Frontal cortex (tissue), 4 donors: ENCODE measurements around the gene CD53. TPM values are rescaled to one million over a fixed set of nuclear protein-coding genes. Genes with fewer than 3 reads are reported as not detected.
"Not testable (repeated sequence)": the region's sequence is repeated elsewhere in the genome, so short reads cannot be mapped to it uniquely, and the experiment has no call there.

Experiments used
- DNase-seq, 2 donors: peaks; one replicate each; pipeline ENCODE4 v3.0.0; 2012; ENCODE audit warnings: low spot score in 2 of 2
- FAIRE-seq: peaks from 2 replicates; lab custom pipeline; 2012; peaks lifted over from hg19 to GRCh38; lab: Jason Lieb, UNC
- total RNA-seq: library from RNA; depleted of rRNA; stranded (reverse); fragments of >200 nt; gene quantifications from one replicate; pipeline ENCODE4 v1.2.3, GENCODE V29; 2014
- donor health status: control.
- donor health status: control.
- donor health status: control.

The CD53 gene, protein sequence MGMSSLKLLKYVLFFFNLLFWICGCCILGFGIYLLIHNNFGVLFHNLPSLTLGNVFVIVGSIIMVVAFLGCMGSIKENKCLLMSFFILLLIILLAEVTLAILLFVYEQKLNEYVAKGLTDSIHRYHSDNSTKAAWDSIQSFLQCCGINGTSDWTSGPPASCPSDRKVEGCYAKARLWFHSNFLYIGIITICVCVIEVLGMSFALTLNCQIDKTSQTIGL
- total RNA-seq, result 9.8 TPM

DNA sequence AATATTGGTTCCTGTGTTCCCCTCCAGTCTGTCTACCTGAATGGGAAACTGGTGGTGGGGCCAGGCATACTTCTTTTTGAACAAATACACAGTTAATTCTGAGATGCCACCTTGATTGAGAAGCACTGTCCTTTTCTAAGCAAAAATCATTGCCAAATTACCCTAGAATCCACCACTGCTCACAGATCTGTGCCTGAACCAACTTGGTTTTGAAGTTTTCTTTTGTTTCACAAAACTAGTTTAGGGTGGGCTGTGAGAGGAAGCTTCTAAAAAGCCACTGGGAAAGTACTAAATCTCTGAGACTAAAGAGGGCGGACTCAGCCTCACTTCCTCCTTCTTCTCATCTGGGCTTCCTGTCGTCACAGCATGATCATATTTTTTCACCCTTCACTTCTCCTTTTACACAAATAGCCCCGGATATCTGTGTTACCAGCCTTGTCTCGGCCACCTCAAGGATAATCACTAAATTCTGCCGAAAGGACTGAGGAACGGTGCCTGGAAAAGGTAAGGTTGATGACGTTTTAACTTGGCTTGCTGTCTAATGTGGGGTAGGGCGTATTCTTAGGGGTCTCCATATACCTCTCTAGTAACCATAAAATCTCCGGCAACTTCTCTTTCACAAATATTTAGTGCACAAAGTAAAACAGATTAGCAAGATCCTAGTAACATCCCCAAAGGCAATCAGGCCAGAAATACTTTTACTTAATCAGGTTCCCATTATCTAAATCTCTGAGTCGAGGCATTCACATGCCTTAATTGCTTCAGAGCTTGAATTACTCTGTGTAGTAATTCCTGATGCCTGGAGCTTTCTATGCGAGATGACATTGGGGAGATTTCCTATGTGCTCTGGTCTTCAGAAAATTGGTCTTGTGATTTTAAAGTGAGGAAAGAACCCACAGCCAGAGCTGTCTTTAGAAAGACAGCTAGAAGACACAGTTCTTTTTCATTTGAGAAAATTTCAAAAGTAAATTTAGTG is at the start of gene CD53:
TSS of gene CD53 (plus strand) at position 404 of the 976 bp plus-strand sequence. CDS start 18,261 bp downstream, outside the sequence.
- no peak for FAIRE-seq
- DNase-seq, result no peak

DNA sequence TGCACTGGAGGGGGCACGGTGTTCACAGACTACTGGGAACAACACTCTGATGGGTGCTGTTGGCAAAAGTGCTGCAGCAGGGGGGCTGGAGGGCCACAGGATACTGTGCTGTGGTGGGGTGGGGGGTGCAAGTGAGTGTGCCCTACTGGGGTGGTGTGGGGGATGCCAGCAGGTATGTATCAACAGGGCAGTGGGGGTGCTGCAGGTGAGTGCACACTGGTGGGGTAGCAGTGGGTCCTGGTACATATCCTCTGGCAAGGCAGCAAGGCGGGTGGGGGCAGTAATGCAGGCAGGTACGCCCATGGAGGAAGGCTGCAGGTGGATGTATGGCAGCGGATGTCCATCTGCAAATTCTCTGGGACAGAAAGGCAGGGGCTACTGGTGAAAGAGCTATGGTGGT is 48.8 kb upstream of the CD53 start:
- no peak for FAIRE-seq
- DNase-seq, result no peak

GRCh38 chr1:110829955-110830553 is 42.9 kb upstream of the CD53 start:
- FAIRE-seq (no peak), DNase-seq (no peak)

DNA sequence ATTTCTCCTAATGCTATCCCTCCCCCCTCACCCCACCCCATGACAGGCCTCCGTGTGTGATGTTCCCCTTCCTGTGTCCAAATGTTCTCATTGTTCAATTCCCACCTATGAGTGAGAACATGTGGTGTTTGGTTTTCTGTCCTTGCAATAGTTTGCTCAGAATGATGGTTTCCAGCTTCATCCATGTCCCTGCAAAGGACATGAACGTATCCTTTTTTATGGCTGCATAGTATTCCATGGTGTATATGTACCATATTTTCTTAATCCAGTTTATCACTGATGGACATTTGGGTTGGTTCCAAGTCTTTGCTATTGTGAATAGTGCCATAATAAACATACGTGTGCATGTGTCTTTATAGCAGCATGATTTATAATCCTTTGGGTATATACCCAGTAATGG is 39.2 kb upstream of the CD53 start:
- not testable (repeated sequence) for DNase-seq, FAIRE-seq

GRCh38 chr1:110846861-110847260 is 26.1 kb upstream of the CD53 start:
- no peak for DNase-seq
- no peak for FAIRE-seq

GRCh38 chr1:110850145-110850544 is 22.8 kb upstream of the CD53 start:
- DNase-seq, result no peak

GRCh38 chr1:110850627-110851026 is 22.3 kb upstream of the CD53 start:
- no peak for DNase-seq
- FAIRE-seq, result no peak

More at GRCh38 chr1:110850145-110850544, 22.8 kb upstream of the CD53 start:
- no peak for FAIRE-seq

GRCh38 chr1:110853135-110853534 is 19.8 kb upstream of the CD53 start:
- DNase-seq (no peak), FAIRE-seq (no peak)

GRCh38 chr1:110856410-110856809 is 16.5 kb upstream of the CD53 start:
- FAIRE-seq (no peak), DNase-seq (no peak)

GRCh38 chr1:110857964-110858948 is 14.7 kb upstream of the CD53 start:
- DNase-seq, result no peak
- FAIRE-seq, result no peak

- FAIRE-seq (no peak), DNase-seq (no peak)
Measured at GRCh38 chr1:110859062-110859461, 13.9 kb upstream of the CD53 start.

DNA sequence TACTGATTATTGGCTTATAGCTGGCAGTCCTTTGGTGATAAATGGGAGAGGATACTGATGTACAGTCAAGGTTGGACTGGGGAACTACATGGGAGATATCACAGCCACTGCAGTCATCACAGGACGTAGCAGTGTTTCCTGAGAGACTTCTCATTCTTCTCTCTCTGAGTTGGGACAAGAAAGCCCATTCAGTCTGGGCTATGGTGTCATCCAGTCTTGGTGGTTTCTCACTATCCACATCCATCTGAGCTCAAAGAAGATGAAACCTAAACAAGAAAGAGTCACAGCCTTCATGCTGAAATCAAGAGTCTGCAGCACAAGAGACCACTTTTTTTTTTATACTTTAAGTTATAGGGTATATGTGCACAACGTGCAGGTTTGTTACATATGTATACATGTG is 12.8 kb upstream of the CD53 start:
- FAIRE-seq (no peak), DNase-seq (no peak)

- not testable (repeated sequence) for FAIRE-seq, DNase-seq
Measured at GRCh38 chr1:110860620-110861019, 12.3 kb upstream of the CD53 start.

DNA sequence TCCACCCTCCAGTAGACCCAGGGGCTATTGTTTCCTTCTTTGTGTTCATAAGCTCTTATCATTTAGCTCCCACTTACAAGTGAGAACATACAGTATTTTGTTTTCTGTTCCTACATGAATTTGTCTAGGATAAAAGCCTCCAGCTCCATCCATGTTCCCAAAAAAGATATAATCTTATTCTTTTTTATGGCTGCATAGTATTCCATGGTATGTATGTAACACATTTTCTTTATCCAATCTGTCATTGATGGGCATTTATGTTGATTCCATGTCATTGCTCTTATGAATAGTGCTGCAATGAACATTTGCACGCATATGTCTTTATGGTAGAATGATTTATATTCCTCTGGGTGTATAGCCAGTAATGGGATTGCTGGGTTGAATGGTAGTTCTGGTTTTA is 11.0 kb upstream of the CD53 start:
- DNase-seq, FAIRE-seq: not testable (repeated sequence)

DNA sequence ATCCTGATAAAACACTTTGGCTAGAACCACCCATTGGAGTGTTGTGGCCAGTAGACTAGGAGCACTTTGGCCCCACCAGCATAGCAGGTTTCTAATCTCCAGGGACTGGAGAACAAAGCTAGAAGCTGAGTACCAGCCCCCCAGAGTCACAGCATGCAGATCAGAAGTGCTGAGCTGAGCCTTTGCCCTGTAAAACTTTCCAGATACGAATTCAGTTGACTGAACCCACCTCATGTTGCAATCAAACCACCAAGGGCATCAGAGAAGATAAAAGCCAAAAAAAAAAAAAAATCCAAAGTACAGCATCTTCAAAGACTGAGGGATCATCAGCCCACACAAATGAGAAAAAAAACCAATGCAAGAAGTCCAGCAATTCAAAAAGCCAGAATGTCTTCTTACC is 8.7 kb upstream of the CD53 start:
- no peak for DNase-seq
- FAIRE-seq, result no peak

DNA sequence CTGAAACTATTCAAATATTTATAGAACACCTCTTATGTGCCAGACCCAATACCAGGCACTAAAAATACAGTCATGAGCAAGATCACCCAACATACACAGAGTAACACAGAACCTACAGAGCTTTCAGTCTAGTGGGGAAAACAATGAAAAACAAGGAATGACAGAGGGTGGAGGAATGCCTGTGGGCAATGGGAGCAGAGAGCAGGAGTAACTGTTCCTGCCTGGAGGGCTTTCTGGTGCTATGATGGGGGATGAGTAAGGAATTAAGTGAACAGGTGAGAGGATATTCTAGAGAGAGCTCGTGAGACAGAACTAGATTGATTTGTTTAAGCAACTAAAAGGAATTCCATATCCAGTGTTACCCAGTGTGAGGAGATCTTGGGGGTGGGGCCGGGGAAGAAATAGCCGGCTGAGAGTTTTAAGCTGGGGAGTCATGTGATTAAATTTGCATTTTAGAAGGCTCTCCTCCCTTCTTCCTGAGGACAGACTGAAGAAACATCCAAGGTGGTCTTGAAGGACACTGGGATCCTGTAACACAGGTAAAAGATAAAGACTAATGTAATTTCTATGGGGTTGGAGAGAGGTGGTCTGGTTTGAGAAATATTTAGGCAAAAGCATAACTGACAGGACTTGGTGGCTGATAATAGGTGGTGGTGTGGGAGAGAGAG is 2.1 kb upstream of the CD53 start:
- DNase-seq (no peak), FAIRE-seq (no peak)

DNA sequence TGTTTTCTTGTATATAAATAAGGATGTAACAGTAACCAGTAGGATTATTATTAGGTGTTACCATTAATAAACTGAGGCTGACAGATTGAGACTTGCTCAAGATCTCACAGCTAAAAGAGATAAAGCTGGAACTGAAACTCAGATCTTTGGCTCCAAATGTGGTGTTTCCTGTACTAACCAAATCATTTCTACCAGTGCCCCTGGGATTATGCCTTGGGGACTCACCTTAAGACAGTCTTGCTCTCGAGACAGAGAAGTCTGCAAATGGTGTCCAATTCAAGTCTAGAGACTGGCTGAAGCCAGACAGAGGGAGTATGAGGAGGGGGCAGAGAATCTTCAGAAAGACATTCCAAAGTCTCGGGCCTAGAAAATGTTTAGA is 593 bp upstream of the CD53 start:
- DNase-seq, result no peak
- FAIRE-seq, result no peak

- FAIRE-seq (no peak), DNase-seq (no peak)
Measured at GRCh38 chr1:110873856-110874255, 908 bp downstream of the CD53 start.
